Measurements from ENCODE around the gene PRKCE. TPM values are rescaled to one million over a fixed set of nuclear protein-coding genes. Genes with fewer than 3 reads are reported as not detected.
"Not testable (repeated sequence)": the region's sequence is repeated elsewhere in the genome, so short reads cannot be mapped to it uniquely, and the experiment has no call there.

The PRKCE gene
- total RNA-seq, 2 experiments from 2014 or later, result 24.9 to 26.2 TPM

DNA sequence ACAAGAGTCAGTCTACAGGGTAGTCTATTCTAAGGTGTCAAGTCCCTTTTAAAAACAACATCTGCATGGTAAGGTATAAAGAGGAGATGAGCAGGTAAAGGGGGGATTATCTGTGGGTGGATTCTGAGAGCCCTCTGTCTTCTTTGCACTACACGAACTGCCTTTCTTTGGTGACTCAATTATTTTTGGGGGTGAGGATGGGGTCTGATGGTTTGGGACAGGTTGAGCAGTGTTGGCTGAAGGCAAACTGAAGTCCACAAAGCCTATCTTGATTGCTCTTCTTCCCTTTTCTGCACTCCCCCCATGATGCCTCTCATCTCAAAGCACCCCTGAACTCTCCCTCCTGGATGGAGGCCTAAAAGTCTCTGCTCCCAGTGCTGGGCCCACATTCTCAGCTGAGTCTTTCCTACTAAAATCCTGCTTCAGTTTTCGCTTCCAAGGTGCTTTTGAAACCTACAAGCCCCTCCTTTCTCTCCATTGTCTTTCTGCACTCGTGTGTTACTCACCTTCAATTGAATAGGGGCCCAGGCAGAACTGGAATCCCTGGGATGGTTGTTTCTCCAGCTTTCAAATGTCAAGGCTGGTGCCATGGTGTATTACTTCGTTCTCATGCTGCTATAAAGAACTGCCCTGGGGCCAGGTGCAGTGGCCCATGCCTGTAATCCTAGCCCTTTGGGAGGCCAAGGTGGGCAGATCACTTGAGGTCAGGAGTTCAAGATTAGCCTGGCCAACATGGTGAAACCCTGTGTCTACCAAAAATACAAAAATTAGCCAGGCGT, 64.3 kb downstream of the PRKCE start:
- no peaks in the 10 kb centered on the region for H3K36me3 Mint-ChIP-seq (ENCODE audit: low read depth)

DNA sequence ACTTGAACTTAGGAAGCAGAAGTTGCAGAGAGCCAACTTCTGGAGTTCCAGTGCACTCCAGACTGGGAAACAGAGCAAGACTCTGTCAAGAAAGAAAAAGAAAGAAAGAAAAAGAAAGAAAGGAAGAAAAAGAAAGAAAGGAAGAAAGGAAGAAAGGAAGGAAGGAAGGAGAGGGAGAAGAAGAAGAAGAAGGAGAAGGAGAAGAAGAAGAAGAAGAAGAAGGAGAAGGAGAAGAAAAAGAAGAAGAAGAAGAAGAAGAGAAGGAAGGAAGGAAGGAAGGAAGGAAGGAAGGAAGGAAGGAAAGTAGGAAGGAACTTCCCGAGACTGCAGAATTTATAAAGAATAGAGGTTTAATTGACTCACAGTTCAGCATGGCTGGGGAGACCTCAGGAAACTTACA, 65.0 kb downstream of the PRKCE start:
- not testable (repeated sequence) for H3K27ac Mint-ChIP-seq

More for the DNA sequence above, 64.3 kb downstream of the PRKCE start:
- ChIA-PET CTCF (no interaction called here), POLR2A (no interaction called here)
- intact Hi-C loops (cut with DNase I, micrococcal nuclease), result no loop called here
- DNase-seq (no peak), ATAC-seq (ENCODE audit: poor library complexity) (no peak)
- Histone ChIP-seq H3K36me3 (ENCODE audit: insufficient read depth, low read length) (no peaks in the 10 kb centered on the region), H3K4me3 (ENCODE audit: low read length) (no peak overlapping the region), H3K4me1 (ENCODE audit: insufficient read depth, low read length) (no peaks in the 10 kb centered on the region), H3K27me3 (ENCODE audit: control insufficient read depth in 1 of 2, insufficient read depth in 2 of 2, low read length in 2 of 2) (no peaks in the 10 kb centered on the region), H3K27ac (ENCODE audit: low read depth in 1 of 2, low read length in 2 of 2) (no peak overlapping the region), H3K9me3 (ENCODE audit: control insufficient read depth in 1 of 2, insufficient read depth in 1 of 2, low read length in 2 of 2) (no peaks in the 10 kb centered on the region)
- no peak overlapping the region for H3K27ac Mint-ChIP-seq
- H3K27me3 Mint-ChIP-seq, result no peaks in the 10 kb centered on the region
- no peaks in the 10 kb centered on the region for H3K4me1 Mint-ChIP-seq (ENCODE audit: low read depth)
- TF ChIP-seq, protein P1, sequence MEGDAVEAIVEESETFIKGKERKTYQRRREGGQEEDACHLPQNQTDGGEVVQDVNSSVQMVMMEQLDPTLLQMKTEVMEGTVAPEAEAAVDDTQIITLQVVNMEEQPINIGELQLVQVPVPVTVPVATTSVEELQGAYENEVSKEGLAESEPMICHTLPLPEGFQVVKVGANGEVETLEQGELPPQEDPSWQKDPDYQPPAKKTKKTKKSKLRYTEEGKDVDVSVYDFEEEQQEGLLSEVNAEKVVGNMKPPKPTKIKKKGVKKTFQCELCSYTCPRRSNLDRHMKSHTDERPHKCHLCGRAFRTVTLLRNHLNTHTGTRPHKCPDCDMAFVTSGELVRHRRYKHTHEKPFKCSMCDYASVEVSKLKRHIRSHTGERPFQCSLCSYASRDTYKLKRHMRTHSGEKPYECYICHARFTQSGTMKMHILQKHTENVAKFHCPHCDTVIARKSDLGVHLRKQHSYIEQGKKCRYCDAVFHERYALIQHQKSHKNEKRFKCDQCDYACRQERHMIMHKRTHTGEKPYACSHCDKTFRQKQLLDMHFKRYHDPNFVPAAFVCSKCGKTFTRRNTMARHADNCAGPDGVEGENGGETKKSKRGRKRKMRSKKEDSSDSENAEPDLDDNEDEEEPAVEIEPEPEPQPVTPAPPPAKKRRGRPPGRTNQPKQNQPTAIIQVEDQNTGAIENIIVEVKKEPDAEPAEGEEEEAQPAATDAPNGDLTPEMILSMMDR (IDR thresholded peaks at IDR 0.05), result no peak
- no peaks in the 10 kb centered on the region for H3K9me3 Mint-ChIP-seq
- H3K4me3 Mint-ChIP-seq, result no peak overlapping the region

DNA sequence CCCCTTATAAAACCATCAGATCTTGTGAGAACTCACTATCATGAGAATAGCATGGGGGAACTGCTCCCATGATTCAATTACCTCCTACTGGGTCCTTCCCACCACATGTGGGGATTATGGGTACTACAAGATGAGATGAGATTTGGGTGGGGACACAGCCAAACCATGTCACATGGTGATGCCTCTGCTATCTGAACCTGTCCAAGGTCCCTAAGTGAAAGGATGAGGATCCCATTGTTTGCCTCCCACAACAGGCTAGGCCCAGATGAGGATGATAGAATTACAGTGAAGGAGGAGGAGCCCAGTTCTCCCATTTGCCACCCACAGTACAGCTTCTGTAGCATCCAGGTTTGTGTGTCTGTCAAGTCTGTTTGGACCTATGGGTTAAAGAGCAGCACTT, 65.4 kb downstream of the PRKCE start:
- TF ChIP-seq, protein P1 (IDR thresholded peaks at IDR 0.05), result no peak
- Histone ChIP-seq H3K27ac (ENCODE audit: low read depth in 1 of 2, low read length in 2 of 2) (no peak overlapping the region), H3K4me3 (ENCODE audit: low read length) (no peak overlapping the region), H3K9me3 (ENCODE audit: control insufficient read depth in 1 of 2, insufficient read depth in 1 of 2, low read length in 2 of 2) (no peaks in the 10 kb centered on the region), H3K36me3 (ENCODE audit: insufficient read depth, low read length) (no peaks in the 10 kb centered on the region), H3K27me3 (ENCODE audit: control insufficient read depth in 1 of 2, insufficient read depth in 2 of 2, low read length in 2 of 2) (no peaks in the 10 kb centered on the region), H3K4me1 (ENCODE audit: insufficient read depth, low read length) (no peaks in the 10 kb centered on the region)
- ChIA-PET CTCF (no interaction called here), POLR2A (no interaction called here)
- Mint-ChIP-seq H3K9me3 (no peaks in the 10 kb centered on the region), H3K27me3 (no peaks in the 10 kb centered on the region), H3K27ac (no peak overlapping the region), H3K36me3 (ENCODE audit: low read depth) (no peaks in the 10 kb centered on the region), H3K4me3 (no peak overlapping the region), H3K4me1 (ENCODE audit: low read depth) (no peaks in the 10 kb centered on the region)
- ATAC-seq (ENCODE audit: poor library complexity) (no peak), DNase-seq (no peak)
- intact Hi-C loops (cut with DNase I, micrococcal nuclease), result no loop called here

More for the DNA sequence above, 65.0 kb downstream of the PRKCE start:
- H3K27me3 Mint-ChIP-seq; CTCF ChIA-PET; intact Hi-C loops (cut with DNase I, micrococcal nuclease); H3K4me1 Mint-ChIP-seq (ENCODE audit: low read depth); H3K36me3 ChIP-seq (ENCODE audit: insufficient read depth, low read length); H3K27ac ChIP-seq (ENCODE audit: low read depth in 1 of 2, low read length in 2 of 2); H3K27me3 ChIP-seq (ENCODE audit: control insufficient read depth in 1 of 2, insufficient read depth in 2 of 2, low read length in 2 of 2); H3K36me3 Mint-ChIP-seq (ENCODE audit: low read depth); H3K4me1 ChIP-seq (ENCODE audit: insufficient read depth, low read length); DNase-seq; ATAC-seq (ENCODE audit: poor library complexity); POLR2A ChIA-PET; H3K9me3 Mint-ChIP-seq; H3K4me3 Mint-ChIP-seq; H3K9me3 ChIP-seq (ENCODE audit: control insufficient read depth in 1 of 2, insufficient read depth in 1 of 2, low read length in 2 of 2); H3K4me3 ChIP-seq (ENCODE audit: low read length): not testable (repeated sequence)

DNA sequence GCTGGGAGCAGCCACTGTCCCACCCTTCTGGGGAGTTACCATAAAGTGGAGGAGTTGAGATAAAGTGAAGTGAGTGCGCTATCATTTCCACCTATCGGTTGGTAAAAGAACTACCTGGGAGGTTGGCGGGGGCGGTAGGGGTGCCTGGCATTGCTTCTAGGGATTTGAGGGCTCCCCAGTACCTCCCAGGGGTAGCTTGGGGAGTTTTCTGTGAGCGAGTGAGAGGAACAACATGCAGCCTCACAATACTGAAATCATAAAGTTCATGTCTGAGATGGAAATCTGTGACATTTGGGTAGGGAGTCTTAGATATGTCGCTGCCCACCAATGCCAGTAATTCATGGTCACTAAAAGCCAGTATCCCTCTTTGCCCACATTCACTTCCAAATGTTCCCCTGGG, 68.7 kb downstream of the PRKCE start:
- Histone ChIP-seq H3K27me3 (ENCODE audit: control insufficient read depth in 1 of 2, insufficient read depth in 2 of 2, low read length in 2 of 2) (no peaks in the 10 kb centered on the region), H3K4me1 (ENCODE audit: insufficient read depth, low read length) (no peaks in the 10 kb centered on the region), H3K4me3 (ENCODE audit: low read length) (no peak overlapping the region), H3K36me3 (ENCODE audit: insufficient read depth, low read length) (no peaks in the 10 kb centered on the region), H3K9me3 (ENCODE audit: control insufficient read depth in 1 of 2, insufficient read depth in 1 of 2, low read length in 2 of 2) (no peaks in the 10 kb centered on the region), H3K27ac (ENCODE audit: low read depth in 1 of 2, low read length in 2 of 2) (no peak overlapping the region)
- Mint-ChIP-seq H3K4me1 (ENCODE audit: low read depth) (peaks cover 10% of the 10 kb centered on the region), H3K4me3 (no peak overlapping the region), H3K27ac (no peak overlapping the region), H3K27me3 (no peaks in the 10 kb centered on the region), H3K9me3 (no peaks in the 10 kb centered on the region), H3K36me3 (ENCODE audit: low read depth) (no peaks in the 10 kb centered on the region)
- ChIA-PET POLR2A (no interaction called here), CTCF (no interaction called here)
- ATAC-seq (ENCODE audit: poor library complexity), result no peak
- no peak for DNase-seq
- intact Hi-C loops (cut with DNase I, micrococcal nuclease), result no loop called here
- TF ChIP-seq, protein P1 (IDR thresholded peaks at IDR 0.05), result no peak
